GM18511 (cell line): ENCODE results near the gene SRSF3.
"Not testable (repeated sequence)": the region's sequence is repeated elsewhere in the genome, so short reads cannot be mapped to it uniquely, and the experiment has no call there.

Experiments
- ATAC-seq: cut with Tn5 transposase; IDR thresholded peaks from one replicate; pipeline ENCODE4 v1.9.1; 2021; ENCODE audit warnings: mild to moderate bottlenecking, moderate library complexity; ENCODE audit not compliant: unreplicated experiment

Gene SRSF3

GRCh38 chr6:36594029-36594815, at the start of gene SRSF3:
SRSF3 (plus strand) TSS chr6:36594362; CDS start chr6:36596763, 2,401 bp downstream.
- ATAC-seq: peak; percentile 86

DNA sequence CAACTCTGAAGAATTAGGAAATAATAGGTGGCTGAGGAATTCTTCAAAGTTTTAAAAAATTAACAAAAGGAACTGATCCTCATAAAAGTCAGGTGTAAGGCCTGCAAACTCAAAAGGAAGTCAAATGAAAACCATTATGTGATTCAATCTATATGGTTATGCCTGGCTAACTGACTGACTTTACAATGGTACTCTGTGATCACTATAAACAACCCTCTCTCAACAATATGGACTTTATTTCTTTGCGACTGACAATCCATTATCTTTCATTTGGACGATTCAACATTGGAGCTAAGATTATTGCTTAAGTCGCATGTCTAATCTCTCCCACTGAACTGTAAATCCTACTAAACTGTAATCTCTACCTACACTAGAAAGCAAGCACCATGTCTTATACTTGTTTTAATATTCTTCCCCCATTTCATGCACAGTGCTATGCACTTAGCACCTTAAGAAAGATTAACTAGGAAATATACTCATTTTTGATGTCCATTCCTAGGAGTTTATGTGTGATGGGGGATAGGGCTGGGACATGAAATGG, 48.3 kb upstream of the SRSF3 start:
- ATAC-seq: no peak

DNA sequence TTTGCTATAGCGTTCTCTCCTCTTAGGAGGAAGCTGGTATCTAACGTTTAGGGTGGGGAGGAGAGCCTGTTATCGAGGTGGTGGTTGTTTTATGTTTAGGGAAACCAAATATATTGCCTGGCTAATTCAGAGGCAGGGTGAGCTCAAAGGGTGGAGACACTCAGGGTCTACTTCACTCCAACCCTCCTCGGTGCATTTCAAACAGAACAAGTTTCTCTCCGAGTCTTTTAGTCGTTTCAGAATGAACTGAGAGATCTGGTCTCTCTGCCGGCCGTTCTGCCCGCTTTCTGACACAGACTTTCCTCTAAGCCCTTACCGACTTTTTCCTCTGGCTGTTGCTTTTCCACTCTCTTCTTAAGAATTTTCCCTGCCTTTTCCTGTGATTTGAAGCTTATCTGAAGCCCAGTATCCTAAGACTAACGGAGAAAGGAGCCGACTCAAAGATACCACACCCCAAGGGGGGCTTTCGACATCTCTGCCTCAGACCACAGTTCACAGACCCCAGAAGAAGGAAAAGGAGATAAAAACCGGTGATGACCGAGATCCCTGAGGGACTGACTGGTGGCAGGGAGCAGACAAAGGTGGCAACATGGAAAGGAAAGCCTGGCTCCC, 47.7 kb upstream of the SRSF3 start:
- ATAC-seq: no peak

- ATAC-seq: peak; percentile 83
Measured at GRCh38 chr6:36546920-36547645, 47.1 kb upstream of the SRSF3 start, which contains the start of gene STK38. STK38 (minus strand) TSS chr6:36547479; CDS start chr6:36540202, 7,277 bp downstream.

GRCh38 chr6:36547646-36548400, 46.3 kb upstream of the SRSF3 start:
- ATAC-seq: no peak

DNA sequence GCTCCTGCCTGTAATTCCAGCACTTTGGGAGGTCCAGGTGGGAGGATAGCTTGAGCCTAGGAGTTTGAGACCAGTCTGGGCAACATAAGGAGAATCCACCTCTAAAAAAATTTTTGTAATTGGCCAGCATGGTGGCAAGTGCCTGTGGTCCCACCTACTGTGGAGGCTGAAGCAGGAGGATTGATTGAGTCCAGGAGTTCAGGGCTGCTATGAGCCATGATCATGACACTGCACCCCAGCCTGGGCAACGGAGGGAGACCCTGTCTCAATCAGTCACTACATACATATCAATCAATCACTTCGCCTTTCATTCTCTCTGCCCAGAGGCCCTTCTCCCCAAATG, 45.8 kb upstream of the SRSF3 start:
- ATAC-seq: no peak

GRCh38 chr6:36550473-36551000, 43.6 kb upstream of the SRSF3 start:
- ATAC-seq: no peak

GRCh38 chr6:36555750-36556252, 38.4 kb upstream of the SRSF3 start:
- ATAC-seq: no peak

GRCh38 chr6:36556281-36556680, 37.9 kb upstream of the SRSF3 start:
- ATAC-seq: no peak

GRCh38 chr6:36559011-36559793, 35.0 kb upstream of the SRSF3 start:
- no peak for ATAC-seq

- ATAC-seq: no peak
Measured at GRCh38 chr6:36560822-36561221, 33.3 kb upstream of the SRSF3 start.

DNA sequence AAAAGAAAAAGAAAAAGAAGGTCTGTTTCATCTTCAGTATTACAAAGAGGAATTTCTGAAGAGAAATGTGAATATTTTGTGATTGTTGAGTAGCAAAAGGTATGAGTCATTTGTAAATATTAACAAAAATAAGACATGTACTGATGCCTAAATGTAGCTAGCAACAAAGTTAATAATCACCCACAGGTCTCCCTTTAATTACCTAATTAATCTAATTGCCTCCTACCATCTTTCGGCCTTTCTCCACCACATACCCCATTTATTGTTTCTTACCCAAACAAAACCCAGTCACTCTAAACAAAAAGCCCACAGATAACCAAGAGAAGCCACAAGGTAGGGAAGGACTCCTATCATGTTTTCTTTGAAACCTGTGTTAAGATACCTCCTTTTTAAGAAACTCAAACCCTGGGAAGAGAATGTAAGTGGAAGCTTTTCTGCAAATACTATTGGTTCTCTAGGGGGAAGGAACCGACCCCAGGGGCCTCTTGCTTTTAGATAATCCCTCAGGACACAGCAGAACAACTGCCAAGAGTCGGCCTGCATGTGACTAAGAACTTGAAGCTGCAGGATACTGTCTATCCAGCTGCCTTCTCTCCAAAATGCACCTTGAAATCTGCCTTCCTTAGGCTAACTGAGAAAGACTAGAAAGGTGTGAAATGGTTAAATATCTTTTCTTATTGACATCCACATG, 30.8 kb upstream of the SRSF3 start:
- no peak for ATAC-seq

GRCh38 chr6:36563928-36564284, 30.3 kb upstream of the SRSF3 start:
- ATAC-seq: no peak

DNA sequence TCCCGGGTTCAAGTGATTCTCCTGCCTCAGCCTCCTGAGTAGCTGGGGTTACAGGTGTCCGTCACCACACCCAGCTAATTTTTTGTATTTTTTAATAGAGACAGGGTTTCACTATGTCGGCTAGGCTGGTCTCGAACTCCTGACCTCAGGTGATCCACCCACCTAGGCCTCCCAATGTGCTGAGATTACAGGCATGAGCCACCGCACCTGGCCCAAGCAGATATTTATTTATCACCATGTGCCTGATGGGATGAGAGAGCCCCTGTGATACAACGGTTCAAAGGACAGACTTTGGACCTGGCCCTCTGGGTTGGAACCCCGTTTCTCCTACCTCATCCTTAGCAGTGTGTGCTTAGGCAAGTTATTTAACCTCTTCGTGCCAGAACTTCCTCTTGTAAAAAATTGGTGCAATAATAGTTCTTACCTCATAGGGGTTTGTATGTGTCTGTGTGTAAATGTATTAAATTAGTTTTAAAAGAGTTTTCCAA, 27.7 kb upstream of the SRSF3 start:
- no peak for ATAC-seq

DNA sequence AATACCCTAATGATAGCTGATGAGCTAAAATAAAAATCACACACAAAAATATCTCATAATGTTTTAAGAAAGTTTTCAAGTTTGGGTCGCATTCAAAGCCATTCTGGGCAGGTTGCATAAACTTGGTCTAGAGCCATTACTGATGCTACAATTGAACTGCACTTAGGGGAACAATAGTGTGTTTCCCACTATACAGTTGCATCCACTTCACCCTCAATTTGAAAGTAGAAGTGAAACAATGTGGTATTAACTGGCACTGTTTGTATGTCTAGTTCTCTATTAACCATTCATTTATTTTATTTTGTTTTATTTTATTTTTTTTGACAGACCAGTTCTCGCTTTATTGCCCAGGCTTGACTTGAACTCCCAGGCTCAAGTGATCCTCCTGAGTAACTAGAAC, 23.9 kb upstream of the SRSF3 start:
- no peak for ATAC-seq

GRCh38 chr6:36571122-36572043, 22.8 kb upstream of the SRSF3 start:
- no peak for ATAC-seq

- ATAC-seq: not testable (repeated sequence)
Measured at GRCh38 chr6:36572353-36573311, 21.5 kb upstream of the SRSF3 start.
